ENCODE results near the gene EXO1.

- TF ChIP-seq, protein P1, sequence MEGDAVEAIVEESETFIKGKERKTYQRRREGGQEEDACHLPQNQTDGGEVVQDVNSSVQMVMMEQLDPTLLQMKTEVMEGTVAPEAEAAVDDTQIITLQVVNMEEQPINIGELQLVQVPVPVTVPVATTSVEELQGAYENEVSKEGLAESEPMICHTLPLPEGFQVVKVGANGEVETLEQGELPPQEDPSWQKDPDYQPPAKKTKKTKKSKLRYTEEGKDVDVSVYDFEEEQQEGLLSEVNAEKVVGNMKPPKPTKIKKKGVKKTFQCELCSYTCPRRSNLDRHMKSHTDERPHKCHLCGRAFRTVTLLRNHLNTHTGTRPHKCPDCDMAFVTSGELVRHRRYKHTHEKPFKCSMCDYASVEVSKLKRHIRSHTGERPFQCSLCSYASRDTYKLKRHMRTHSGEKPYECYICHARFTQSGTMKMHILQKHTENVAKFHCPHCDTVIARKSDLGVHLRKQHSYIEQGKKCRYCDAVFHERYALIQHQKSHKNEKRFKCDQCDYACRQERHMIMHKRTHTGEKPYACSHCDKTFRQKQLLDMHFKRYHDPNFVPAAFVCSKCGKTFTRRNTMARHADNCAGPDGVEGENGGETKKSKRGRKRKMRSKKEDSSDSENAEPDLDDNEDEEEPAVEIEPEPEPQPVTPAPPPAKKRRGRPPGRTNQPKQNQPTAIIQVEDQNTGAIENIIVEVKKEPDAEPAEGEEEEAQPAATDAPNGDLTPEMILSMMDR (IDR thresholded peaks at IDR 0.05; ENCODE audit: low read depth, low read length, poor library complexity, severe bottlenecking) = no peak
- no peak for TF ChIP-seq EZH2phosphoT487 (IDR thresholded peaks at IDR 0.05; ENCODE audit: borderline replicate concordance, low read length)
Measured at GRCh38 chr1:241849345-241849695, 1.3 kb downstream of the EXO1 start.

All from DOHH2 (cell line).